GM12892 (cell line): ENCODE measurements around the gene GBF1.

ENCODE experiments used
- POLR2A ChIP-seq: IDR thresholded peaks from 2 replicates; pipeline ENCODE4 v1.6.1; 2011; ENCODE audit warnings: low read depth, low read length, control low read depth
- POLR2AphosphoS5 ChIP-seq: IDR thresholded peaks from 2 replicates; pipeline ENCODE4 v1.6.1; 2011; ENCODE audit warnings: low read depth, low read length, control low read depth
- TAF1 ChIP-seq: IDR thresholded peaks from 2 replicates; pipeline ENCODE4 v1.6.1; 2011; ENCODE audit warnings: low read depth, mild to moderate bottlenecking, control low read depth, low read length, borderline replicate concordance

GRCh38 chr10:102285133-102285532 is 39.8 kb downstream of the GBF1 start:
- no peak for TF ChIP-seq POLR2A
- no peak for TF ChIP-seq POLR2AphosphoS5
- no peak for TF ChIP-seq TAF1
